Measurements from ENCODE around the gene MUC22.
"Not testable (repeated sequence)": the region's sequence is repeated elsewhere in the genome, so short reads cannot be mapped to it uniquely, and the experiment has no call there.

The MUC22 gene

DNA sequence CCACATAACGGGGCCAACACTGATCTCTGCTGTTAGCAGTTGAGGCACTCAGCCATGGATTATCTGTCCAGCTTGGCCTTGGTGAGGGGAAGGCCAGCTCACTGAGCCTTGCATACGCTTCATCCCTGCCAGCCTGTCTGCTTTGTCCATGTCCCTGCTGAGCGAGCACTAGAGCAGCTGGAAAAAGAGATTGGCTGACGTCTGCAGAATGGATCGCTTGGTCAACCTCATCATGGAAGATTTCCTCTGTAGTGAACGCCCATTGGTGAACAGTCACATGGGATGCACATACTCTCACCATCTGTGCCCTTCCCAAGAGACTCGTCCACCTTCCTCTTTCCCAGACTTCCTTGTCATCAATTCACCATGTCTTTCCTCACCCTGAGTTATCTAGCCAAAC is 26.9 kb downstream of the MUC22 start:
- DNase-seq (ENCODE audit: low read depth in 2 of 2, low spot score in 1 of 2) = no peak

- no peak for DNase-seq (ENCODE audit: low read depth in 2 of 2, low spot score in 1 of 2)
Observed at GRCh38 chr6:31037682-31038081, 27.4 kb downstream of the MUC22 start.

DNA sequence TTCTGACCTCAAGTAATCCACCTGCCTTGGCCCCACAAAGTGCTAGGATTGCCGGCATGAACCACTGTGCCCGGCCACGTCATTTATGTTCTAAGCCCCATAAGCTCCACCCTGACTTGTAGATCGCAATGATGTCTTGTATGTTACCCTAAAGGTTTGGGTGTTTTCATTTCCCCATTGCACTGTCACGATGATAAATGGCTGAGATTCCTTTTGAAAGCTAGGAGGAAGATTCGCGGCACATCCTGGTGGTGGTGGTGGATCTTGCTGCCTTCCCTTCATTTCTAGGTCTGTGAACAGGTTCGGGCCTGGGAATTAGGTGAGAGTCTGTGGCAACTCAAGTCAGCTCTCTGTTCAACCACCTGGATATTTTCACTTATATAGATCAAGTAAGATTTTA is 28.3 kb downstream of the MUC22 start:
- no peak for DNase-seq (ENCODE audit: low read depth in 2 of 2, low spot score in 1 of 2)

DNA sequence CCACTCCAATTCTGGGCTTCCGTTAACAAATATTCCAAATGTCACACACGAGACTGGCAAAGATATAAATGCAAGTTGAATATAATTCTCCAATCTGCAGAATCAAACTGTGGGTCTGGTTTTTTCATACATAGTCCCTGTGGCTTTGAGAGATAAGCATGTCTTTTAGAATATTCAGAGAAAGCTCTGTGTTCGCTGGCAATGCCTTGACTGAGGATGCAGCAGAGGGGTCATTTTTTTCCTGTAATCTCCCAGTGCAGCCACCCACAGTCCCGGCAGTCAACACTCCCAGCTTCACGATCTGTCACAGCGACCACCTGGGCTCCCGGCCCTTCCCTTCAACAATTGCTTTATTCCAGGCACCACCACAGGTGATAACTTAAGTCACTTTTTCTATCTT is 30.5 kb downstream of the MUC22 start:
- no peak for DNase-seq (ENCODE audit: low read depth in 2 of 2, low spot score in 1 of 2)

- no peak for DNase-seq (ENCODE audit: low read depth in 2 of 2, low spot score in 1 of 2)
Observed at GRCh38 chr6:31041372-31041974, 31.2 kb downstream of the MUC22 start.

- DNase-seq (ENCODE audit: low read depth in 2 of 2, low spot score in 1 of 2) = peak in 1 of 2 donors; percentile 3
Observed at GRCh38 chr6:31042806-31043205, 32.5 kb downstream of the MUC22 start.

GRCh38 chr6:31048099-31048498 is 37.8 kb downstream of the MUC22 start:
- no peak for DNase-seq (ENCODE audit: low read depth in 2 of 2, low spot score in 1 of 2)

DNA sequence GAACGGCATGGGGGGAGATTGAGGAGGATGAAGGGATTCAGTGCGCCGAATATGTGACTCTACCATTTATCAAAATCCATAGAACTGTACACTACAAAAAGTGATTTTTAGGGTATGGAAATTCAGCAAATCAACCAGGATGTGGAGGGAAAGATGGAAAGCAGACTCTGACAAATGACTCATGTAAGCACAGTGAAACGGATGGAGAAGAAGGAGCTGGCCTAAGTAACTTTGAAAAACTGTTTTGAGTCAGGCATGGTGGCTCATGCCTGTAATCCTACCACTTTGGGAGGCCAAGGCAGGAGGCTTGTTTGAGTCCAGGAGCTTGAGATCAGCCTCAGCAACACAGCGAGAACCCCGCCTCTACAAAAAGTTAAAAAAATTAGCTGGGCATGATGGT is 39.2 kb downstream of the MUC22 start:
- no peak for DNase-seq (ENCODE audit: low read depth in 2 of 2, low spot score in 1 of 2)

DNA sequence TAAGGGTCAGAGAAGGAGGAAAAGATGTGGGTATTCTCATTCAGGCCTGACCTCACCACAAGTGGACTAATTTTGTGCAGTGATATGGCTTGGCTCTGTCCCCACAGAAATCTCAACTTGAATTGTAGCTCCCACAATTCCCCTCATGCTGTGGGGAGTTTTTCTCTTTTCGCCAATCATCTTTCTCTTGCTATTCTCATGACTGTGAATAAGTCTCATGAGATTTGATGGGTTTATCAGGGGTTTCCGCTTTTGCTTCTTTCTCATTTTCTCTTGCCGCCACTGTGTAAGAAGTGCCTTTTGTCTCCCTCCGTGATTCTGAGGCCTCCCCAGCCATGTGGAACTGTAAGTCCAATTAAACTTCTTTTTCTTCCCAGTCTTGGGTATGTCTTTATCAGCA is 42.9 kb downstream of the MUC22 start:
- DNase-seq (ENCODE audit: low read depth in 2 of 2, low spot score in 1 of 2) = not testable (repeated sequence)

DNA sequence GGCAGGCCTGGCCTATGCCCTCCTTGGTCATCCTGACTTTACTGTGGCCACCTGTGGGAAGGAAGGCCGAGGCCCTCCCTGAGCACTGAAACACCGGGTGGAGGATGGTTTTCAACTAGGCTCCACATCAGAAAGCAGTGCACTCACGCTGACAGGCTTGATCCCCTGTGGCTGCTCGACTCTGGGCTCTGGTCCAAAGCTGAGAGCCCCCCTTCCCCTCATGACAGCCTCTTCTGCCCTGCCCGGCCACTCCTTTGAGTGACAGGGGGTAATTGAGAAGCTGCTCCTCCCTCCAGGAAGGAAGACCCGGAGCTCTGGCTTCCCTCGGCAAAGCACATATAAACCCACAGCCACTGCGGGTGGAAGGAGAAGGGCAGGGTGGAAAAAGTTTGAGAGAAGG is 43.6 kb downstream of the MUC22 start:
- no peak for DNase-seq (ENCODE audit: low read depth in 2 of 2, low spot score in 1 of 2)

DNA sequence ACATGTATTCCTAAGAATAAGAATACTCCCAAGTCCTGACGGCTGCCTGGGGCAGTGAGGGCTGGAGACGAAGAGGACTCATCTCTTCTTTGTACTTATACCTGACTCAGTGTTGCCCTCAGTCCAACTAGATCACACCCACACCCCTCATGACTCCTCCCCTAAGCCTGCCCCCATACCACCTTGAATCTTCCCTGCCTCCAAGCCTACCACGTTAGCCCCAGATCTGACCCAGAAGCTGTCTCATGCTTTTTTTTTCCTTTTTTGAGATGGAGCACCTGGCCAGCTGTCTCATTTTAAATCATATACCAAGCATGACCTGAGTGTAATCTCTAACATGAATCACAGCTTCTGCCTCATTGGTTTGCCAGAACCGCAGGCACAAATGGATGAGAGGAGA is 45.2 kb downstream of the MUC22 start:
- DNase-seq (ENCODE audit: low read depth in 2 of 2, low spot score in 1 of 2) = no peak

DNA sequence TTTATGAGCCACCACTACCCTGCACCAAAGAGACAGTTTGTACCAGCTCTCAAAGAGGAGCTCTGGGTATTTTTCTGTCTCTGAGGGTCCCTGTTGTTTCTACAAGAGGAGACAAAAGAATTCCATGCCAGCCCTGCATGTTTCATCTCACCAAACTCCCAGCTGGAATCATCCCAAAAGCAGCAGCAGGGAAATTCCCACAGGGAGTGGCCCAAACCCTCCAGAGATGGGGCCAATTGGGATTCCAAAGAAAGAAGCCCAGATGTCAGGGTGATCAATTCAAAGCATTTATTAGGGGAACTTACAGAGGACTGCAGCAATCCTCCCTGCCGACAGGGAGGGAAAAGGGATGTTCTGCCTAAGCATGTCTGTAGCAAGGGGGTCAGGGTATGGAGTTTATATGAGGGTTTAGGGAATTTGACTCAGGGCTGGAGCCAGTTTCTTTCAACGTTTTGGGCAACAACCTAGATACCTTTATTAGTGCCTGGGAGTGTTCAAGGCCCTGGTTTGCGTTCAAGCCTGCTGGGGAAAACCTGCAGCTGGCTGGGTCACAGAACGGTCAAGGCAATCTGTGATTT is 47.2 kb downstream of the MUC22 start:
- DNase-seq (ENCODE audit: low read depth in 2 of 2, low spot score in 1 of 2) = no peak

- DNase-seq (ENCODE audit: low read depth in 2 of 2, low spot score in 1 of 2) = no peak
Observed at GRCh38 chr6:31058128-31058894, 48.0 kb downstream of the MUC22 start.

- DNase-seq (ENCODE audit: low read depth in 2 of 2, low spot score in 1 of 2) = no peak
Observed at GRCh38 chr6:31060145-31060544, 49.9 kb downstream of the MUC22 start.

- no peak for DNase-seq (ENCODE audit: low read depth in 2 of 2, low spot score in 1 of 2)
Observed at GRCh38 chr6:31063906-31064435, 53.7 kb downstream of the MUC22 start.

- DNase-seq (ENCODE audit: low read depth in 2 of 2, low spot score in 1 of 2) = no peak
Observed at GRCh38 chr6:31065556-31065955, 55.3 kb downstream of the MUC22 start.

GRCh38 chr6:31067028-31067427 is 56.8 kb downstream of the MUC22 start:
- not testable (repeated sequence) for DNase-seq (ENCODE audit: low read depth in 2 of 2, low spot score in 1 of 2)

DNA sequence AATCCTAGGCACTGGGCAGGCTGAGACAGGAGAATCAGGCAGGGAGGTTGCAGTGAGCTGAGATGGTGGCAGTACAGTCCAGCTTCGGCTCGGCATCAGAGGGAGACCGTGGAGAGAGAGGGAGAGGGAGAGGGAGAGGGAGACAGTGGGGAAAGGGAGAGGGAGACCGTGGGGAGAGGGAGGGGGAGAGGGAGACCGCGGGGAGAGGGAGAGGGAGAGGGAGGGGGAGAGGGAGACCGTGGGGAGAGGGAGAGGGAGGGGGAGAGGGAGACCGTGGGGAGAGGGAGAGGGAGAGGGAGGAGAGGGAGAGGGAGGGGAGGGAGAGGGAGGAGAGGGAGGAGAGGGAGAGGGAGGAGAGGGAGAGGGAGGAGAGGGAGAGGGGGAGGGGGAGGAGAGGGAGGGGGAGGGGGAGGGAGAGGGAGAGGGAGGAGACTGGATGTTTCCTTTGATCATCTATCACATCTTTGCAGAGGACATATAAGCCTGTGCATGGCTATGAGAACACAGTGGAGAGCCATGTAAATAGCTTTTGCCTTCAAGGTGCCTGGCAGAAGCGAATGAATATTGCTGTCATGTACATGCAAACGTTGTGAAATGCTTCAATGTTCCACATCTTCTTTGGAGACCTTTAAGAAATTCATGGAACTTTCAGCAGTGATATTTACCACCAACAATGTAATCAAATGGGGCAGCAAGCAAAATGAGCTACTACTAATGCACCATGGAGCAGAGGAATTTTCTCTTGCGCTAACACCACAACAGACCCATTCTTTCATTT is 57.8 kb downstream of the MUC22 start:
- DNase-seq (ENCODE audit: low read depth in 2 of 2, low spot score in 1 of 2) = not testable (repeated sequence)

DNA sequence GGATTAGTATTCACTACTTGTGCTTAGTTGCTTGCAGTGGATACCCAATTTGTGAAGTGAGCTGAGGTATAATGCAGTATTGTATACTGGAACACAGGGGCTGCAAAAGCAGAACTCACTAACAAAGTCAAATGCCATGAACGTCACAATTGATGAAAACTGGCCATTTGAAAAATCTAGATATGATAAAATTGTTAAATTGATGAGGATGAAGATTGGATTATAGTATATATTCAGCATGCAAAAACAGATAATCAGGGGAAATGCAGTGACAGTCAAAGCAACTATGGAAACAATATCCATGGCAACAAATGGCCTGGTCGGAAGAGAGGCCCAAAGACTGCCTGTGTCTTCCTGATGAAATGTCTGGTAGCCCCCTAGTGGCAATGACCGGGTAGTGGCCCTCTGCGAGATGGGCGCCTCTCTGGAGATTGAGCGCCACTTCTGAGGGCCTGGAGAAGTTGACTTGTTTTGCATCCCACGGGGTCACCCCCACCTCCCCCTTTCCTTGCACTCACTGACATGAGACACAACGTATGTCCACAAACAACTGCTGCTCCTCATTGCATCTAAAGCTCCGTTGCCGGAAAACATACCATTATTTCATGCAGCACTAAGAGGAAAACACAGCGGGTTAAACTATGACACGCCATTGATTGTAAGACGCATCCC is 58.5 kb downstream of the MUC22 start:
- peak; percentile 28 to 32 for DNase-seq (ENCODE audit: low read depth in 2 of 2, low spot score in 1 of 2)

GRCh38 chr6:31070711-31071197 is 60.5 kb downstream of the MUC22 start:
- no peak for DNase-seq (ENCODE audit: low read depth in 2 of 2, low spot score in 1 of 2)

DNA sequence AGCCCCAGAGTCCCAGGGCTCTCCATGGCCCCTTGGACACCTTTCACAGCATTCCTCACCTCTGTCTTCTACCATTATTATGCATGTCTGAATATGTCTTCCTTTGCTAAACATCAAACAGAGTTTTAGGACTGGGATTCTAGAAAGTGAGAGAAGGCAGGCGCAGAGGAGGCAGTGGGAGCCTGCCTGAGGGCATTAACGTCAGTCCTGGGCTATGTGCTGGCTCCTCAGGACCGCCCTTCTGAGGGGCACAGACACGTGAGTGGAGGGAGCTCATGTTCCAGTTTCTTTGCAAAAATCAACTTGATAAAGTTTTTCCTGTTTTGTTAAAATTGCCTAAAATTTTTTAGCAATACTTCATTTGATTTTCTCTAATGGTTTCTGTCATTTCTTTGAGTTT is 64.1 kb downstream of the MUC22 start:
- DNase-seq (ENCODE audit: low read depth in 2 of 2, low spot score in 1 of 2) = no peak

Data from stimulated activated CD8-positive, alpha-beta memory T cell treated with anti-CD3 and anti-CD28 coated beads, Interleukin-4, amount 100 ng/mL, for 4 hours (primary cell).